Heart left ventricle (tissue), 13 donors: ENCODE results near the gene GNAO1.

ENCODE experiments used
- CTCF ChIP-seq, 12 donors: fragments of 200-600 bp; sonication (generic) in 4 of 12; IDR thresholded peaks; one replicate each; pipeline versions ENCODE4 v1.5.0 to v1.8.0; 2018 to 2022; ENCODE audit warnings: antibody characterized with exemption in 12 of 12, mild to moderate bottlenecking in 5 of 12
- POLR2A ChIP-seq, 2 donors: fragments of 450-650 bp; IDR thresholded peaks; one replicate each; pipeline ENCODE4 v1.6.1; 2017; ENCODE audit warnings: antibody characterized with exemption in 2 of 2, mild to moderate bottlenecking in 2 of 2, moderate library complexity in 2 of 2
- donor health status: ischemic (EF 13 %, LVEDD 7.1; RV severe dilation, severe dysfunction).
- donor health status: DM: no; HTN: yes; CAD: no.
- donor health status: DM: no; HTN: no; CAD: no.
- donor health status: ischemic (EF 25% LVEDD 6.9; RV normal size, moderate dysfunction).
- donor health status: ischemic (EF 25% LVEDD 5.7; RV mildly dilated, moderate dysfunction).
- donor health status: ischemic (EF 35%, LVEDD 5.7; RV mildly dilated, moderate dysfunction).
- donor health status: nonischemic (EF 11% LVEDD 7.7; RV severe dilation, severe dysfunction).
- donor health status: DM: yes; HTN: yes; CAD: no.
- donor health status: PGD.
- donor health status: ischemic (EF 29% LVEDD 5.4; RV normal size, mild dysfunction).
- donor health status: nonischemic (EF 23%, LVEDD 6.1; RV moderate dilation, normal function).

- TF ChIP-seq POLR2A (IDR thresholded peaks at IDR 0.05) (no peak), CTCF (IDR thresholded peaks at IDR 0.05) (no peak)
Measured at GRCh38 chr16:56353054-56353921, 162.0 kb downstream of the GNAO1 start.
